Loucy (cell line): Measurements from ENCODE around the gene PRKCE.

ENCODE experiments used
- CTCF ChIP-seq: fragments of 200-600 bp; sonication (generic); conservative IDR thresholded peaks from 2 replicates; pipeline ENCODE4 v1.5.1; 2014; ENCODE audit warnings: mild to moderate bottlenecking, antibody characterized with exemption, low read length
- EZH2phosphoT487 ChIP-seq: fragments of 200-600 bp; IDR thresholded peaks from 2 replicates; pipeline ENCODE4 v1.6.1; 2018; ENCODE audit warnings: antibody characterized with exemption, mild to moderate bottlenecking, moderate library complexity, borderline replicate concordance

DNA sequence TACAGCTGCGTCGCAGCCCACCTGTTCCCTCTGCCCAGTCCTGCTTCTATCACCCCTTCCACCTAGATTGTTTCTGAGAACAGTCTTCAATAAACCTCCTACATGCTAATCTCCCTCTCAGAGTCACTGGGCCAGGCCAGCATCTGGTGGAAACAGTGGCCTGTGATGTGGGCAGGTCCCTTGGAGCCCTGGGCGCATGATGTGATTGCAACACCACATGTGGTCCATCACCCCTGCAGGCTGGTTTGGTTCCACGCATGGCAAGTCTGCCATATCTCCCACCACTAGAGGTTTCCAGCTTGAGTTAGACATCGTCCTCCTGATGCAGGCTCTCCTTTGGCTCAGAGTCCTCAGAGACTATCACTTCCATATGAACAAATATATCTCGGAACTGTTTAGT, 83.5 kb downstream of the PRKCE start:
- TF ChIP-seq CTCF (no peak), EZH2phosphoT487 (no peak)
